NAMALWA (cell line): ENCODE results near the gene LMBRD2.
"Not testable (repeated sequence)": the region's sequence is repeated elsewhere in the genome, so short reads cannot be mapped to it uniquely, and the experiment has no call there.

ENCODE experiments used
- DNase-seq: peaks from one replicate; pipeline ENCODE4 v3.0.0-alpha.2; 2015; ENCODE audit warnings: low spot score

Gene LMBRD2

GRCh38 chr5:36161361-36161760 is 9.7 kb upstream of the LMBRD2 start:
- DNase-seq: no peak

- no peak for DNase-seq
Measured at GRCh38 chr5:36160617-36161016, 8.9 kb upstream of the LMBRD2 start.

- no peak for DNase-seq
Measured at GRCh38 chr5:36158144-36158543, 6.5 kb upstream of the LMBRD2 start.

- DNase-seq: no peak
Measured at GRCh38 chr5:36156619-36157018, 4.9 kb upstream of the LMBRD2 start.

- no peak for DNase-seq
Measured at GRCh38 chr5:36156121-36156601, 4.5 kb upstream of the LMBRD2 start.

- DNase-seq: no peak
Measured at GRCh38 chr5:36155291-36155690, 3.6 kb upstream of the LMBRD2 start.

GRCh38 chr5:36153726-36154125 is 2.0 kb upstream of the LMBRD2 start:
- DNase-seq: no peak

GRCh38 chr5:36153298-36153677 is 1.6 kb upstream of the LMBRD2 start:
- no peak for DNase-seq

- DNase-seq: no peak
Measured at GRCh38 chr5:36152324-36153297, 924 bp upstream of the LMBRD2 start.

GRCh38 chr5:36150676-36151433 is 832 bp downstream of the LMBRD2 start:
- DNase-seq: peak; percentile 87

- DNase-seq: no peak
Measured at GRCh38 chr5:36147681-36148080, 4.0 kb downstream of the LMBRD2 start.

GRCh38 chr5:36146390-36146789 is 5.3 kb downstream of the LMBRD2 start:
- no peak for DNase-seq

- DNase-seq: peak; percentile 11
Measured at GRCh38 chr5:36145311-36145710, 6.4 kb downstream of the LMBRD2 start.

GRCh38 chr5:36138900-36139683 is 12.6 kb downstream of the LMBRD2 start:
- no peak for DNase-seq

GRCh38 chr5:36136581-36136980 is 15.1 kb downstream of the LMBRD2 start:
- no peak for DNase-seq

- DNase-seq: no peak
Measured at GRCh38 chr5:36135988-36136387, 15.7 kb downstream of the LMBRD2 start.

- not testable (repeated sequence) for DNase-seq
Measured at GRCh38 chr5:36133009-36133408, 18.7 kb downstream of the LMBRD2 start.

- not testable (repeated sequence) for DNase-seq
Measured at GRCh38 chr5:36129666-36130065, 22.0 kb downstream of the LMBRD2 start.

GRCh38 chr5:36128795-36129194 is 22.9 kb downstream of the LMBRD2 start:
- DNase-seq: no peak

- DNase-seq: no peak
Measured at GRCh38 chr5:36125868-36126267, 25.8 kb downstream of the LMBRD2 start.

- no peak for DNase-seq
Measured at GRCh38 chr5:36111238-36111637, 40.4 kb downstream of the LMBRD2 start.
